Activated naive CD4-positive, alpha-beta T cell treated with anti-CD3 and anti-CD28 coated beads for 36 hours (primary cell): ENCODE measurements around the gene IGFLR1. TPM values are rescaled to one million over a fixed set of nuclear protein-coding genes. Genes with fewer than 3 reads are reported as not detected.

Source experiments
- CTCF ChIA-PET: fragments of 350-600 bp; sonication (Branson Sonifier 250); formaldehyde crosslinking; loops from one replicate; lab custom pipeline; 2021; ENCODE audit warnings: antibody characterized with exemption; lab: Charles Lee
- DNase-seq: peaks from one replicate; pipeline ENCODE4 v3.0.0-alpha.2; 2020
- H3K27ac Mint-ChIP-seq: one replicate; pipeline ENCODE4 v1.8.0; 2021; ENCODE audit warnings: mild to moderate bottlenecking, mixed read lengths
- H3K27me3 Mint-ChIP-seq: one replicate; pipeline ENCODE4 v1.8.0; 2021; ENCODE audit warnings: low read depth, mixed read lengths
- H3K36me3 Mint-ChIP-seq: one replicate; pipeline ENCODE4 v1.8.0; 2021; ENCODE audit warnings: low read depth, mixed read lengths
- H3K4me1 Mint-ChIP-seq: one replicate; pipeline ENCODE4 v1.8.0; 2021; ENCODE audit warnings: low read depth, mixed read lengths
- H3K4me3 Mint-ChIP-seq: one replicate; pipeline ENCODE4 v1.8.0; 2021; ENCODE audit warnings: mild to moderate bottlenecking, moderate library complexity, mixed read lengths
- H3K9me3 Mint-ChIP-seq: one replicate; pipeline ENCODE4 v1.8.0; 2021; ENCODE audit warnings: mixed read lengths
- intact Hi-C: fragments of 100-400 bp; cut with micrococcal nuclease; formaldehyde crosslinking; loops from one replicate; pipeline ENCODE4 v1.15.1; 2023
- total RNA-seq, 2 experiments: library from RNA; stranded (reverse); gene quantifications; one replicate each; pipeline ENCODE4 v1.2.3, GENCODE V29; 2021

Gene IGFLR1
- total RNA-seq, 2 experiments from 2014 or later = 51.0 to 52.8 TPM

GRCh38 chr19:35784503-35785338 lies 42.5 kb upstream of the IGFLR1 start:
- DNase-seq = no peak
- H3K9me3 Mint-ChIP-seq = no peaks in the 10 kb centered on the region

DNA sequence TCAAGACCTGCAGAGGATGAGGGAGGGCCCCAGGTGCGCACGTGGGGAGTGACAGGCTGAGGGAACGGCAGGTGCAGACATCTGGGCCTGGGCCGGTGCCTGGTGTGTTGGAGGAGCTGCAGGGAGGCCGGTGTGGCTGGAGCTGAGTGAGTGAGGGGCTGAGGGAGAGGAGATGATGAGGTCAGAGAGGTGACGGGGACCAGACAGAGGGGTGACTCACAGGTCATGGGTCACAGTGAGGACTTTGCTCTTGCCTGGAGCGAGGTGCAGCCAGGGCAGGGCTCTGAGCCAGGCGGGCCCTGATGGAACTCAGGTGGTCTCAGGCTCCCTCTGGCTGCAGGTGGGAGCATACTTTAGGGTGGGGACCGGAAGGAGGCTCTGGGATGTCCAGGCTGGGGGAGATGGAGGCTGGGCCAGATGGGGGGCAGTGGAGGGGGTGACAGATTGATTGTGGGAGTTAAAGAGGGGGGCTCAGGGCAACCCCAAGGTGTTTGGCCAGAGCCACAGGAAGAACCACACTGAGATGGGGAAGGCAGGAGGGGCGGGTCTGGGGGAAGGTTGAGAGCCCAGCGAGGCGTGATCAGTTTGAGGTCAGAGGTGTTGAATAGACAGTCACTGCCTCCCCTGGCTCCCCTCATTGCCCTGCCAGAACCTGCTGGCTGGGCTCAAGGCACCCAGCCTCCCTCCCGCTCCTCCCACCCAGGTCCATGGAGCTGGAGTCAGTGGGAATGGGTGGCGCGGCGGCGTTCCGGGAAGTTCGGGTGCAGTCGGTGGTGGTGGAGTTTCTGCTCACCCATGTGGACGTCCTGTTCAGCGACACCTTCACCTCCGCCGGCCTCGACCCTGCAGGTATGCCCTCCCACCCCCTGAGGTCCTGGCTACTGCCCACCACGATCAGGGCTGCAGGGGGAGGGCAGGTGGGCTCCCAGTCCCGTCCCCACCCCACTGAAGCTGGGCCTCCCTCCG lies 41.5 kb upstream of the IGFLR1 start:
- no peak overlapping the region for H3K27ac Mint-ChIP-seq
- H3K4me1 Mint-ChIP-seq = no peaks in the 10 kb centered on the region
- H3K4me3 Mint-ChIP-seq = no peak overlapping the region
- H3K9me3 Mint-ChIP-seq = no peaks in the 10 kb centered on the region
- intact Hi-C loops = no loop called here
- no peak for DNase-seq
- CTCF ChIA-PET = no interaction called here
- H3K27me3 Mint-ChIP-seq = no peaks in the 10 kb centered on the region
- peaks cover 6% of the 10 kb centered on the region for H3K36me3 Mint-ChIP-seq

More at GRCh38 chr19:35784503-35785338, 42.5 kb upstream of the IGFLR1 start:
- H3K27ac Mint-ChIP-seq = no peak overlapping the region
- no peak overlapping the region for H3K4me3 Mint-ChIP-seq
- no peaks in the 10 kb centered on the region for H3K4me1 Mint-ChIP-seq
- H3K27me3 Mint-ChIP-seq = no peaks in the 10 kb centered on the region
- intact Hi-C loops = no loop called here
- CTCF ChIA-PET = no interaction called here
- H3K36me3 Mint-ChIP-seq = peaks cover 6% of the 10 kb centered on the region

- no peak for DNase-seq
- intact Hi-C loops = no loop called here
- H3K9me3 Mint-ChIP-seq = no peaks in the 10 kb centered on the region
These were observed 40.3 kb upstream of the IGFLR1 start for GRCh38 chr19:35782589-35782988.

GRCh38 chr19:35781650-35782049 lies 39.4 kb upstream of the IGFLR1 start:
- peaks cover 6% of the 10 kb centered on the region for H3K36me3 Mint-ChIP-seq
- CTCF ChIA-PET = no interaction called here
- H3K27me3 Mint-ChIP-seq = no peaks in the 10 kb centered on the region
- intact Hi-C loops = no loop called here
- H3K4me3 Mint-ChIP-seq = no peak overlapping the region
- H3K27ac Mint-ChIP-seq = no peak overlapping the region
- peaks cover 5% of the 10 kb centered on the region for H3K4me1 Mint-ChIP-seq
- DNase-seq = no peak
- H3K9me3 Mint-ChIP-seq = no peaks in the 10 kb centered on the region

More at GRCh38 chr19:35782589-35782988, 40.3 kb upstream of the IGFLR1 start:
- no peak overlapping the region for H3K27ac Mint-ChIP-seq
- H3K36me3 Mint-ChIP-seq = peaks cover 6% of the 10 kb centered on the region
- H3K27me3 Mint-ChIP-seq = no peaks in the 10 kb centered on the region
- H3K4me3 Mint-ChIP-seq = no peak overlapping the region
- H3K4me1 Mint-ChIP-seq = no peaks in the 10 kb centered on the region
- CTCF ChIA-PET = no interaction called here

GRCh38 chr19:35780717-35781116 lies 38.5 kb upstream of the IGFLR1 start:
- intact Hi-C loops = no loop called here
- CTCF ChIA-PET = no interaction called here
- Mint-ChIP-seq H3K4me3 (no peak overlapping the region), H3K27me3 (no peaks in the 10 kb centered on the region), H3K4me1 (peaks cover 11% of the 10 kb centered on the region), H3K27ac (no peak overlapping the region), H3K9me3 (no peaks in the 10 kb centered on the region), H3K36me3 (peaks cover 6% of the 10 kb centered on the region)
- DNase-seq = no peak

- CTCF ChIA-PET = no interaction called here
- no peak overlapping the region for H3K4me3 Mint-ChIP-seq
- no peaks in the 10 kb centered on the region for H3K9me3 Mint-ChIP-seq
- H3K4me1 Mint-ChIP-seq = peaks cover 12% of the 10 kb centered on the region
- no peaks in the 10 kb centered on the region for H3K27me3 Mint-ChIP-seq
- no peak overlapping the region for H3K27ac Mint-ChIP-seq
- intact Hi-C loops = no loop called here
- peaks cover 6% of the 10 kb centered on the region for H3K36me3 Mint-ChIP-seq
- no peak for DNase-seq
These were observed 37.8 kb upstream of the IGFLR1 start for GRCh38 chr19:35780058-35780457.

DNA sequence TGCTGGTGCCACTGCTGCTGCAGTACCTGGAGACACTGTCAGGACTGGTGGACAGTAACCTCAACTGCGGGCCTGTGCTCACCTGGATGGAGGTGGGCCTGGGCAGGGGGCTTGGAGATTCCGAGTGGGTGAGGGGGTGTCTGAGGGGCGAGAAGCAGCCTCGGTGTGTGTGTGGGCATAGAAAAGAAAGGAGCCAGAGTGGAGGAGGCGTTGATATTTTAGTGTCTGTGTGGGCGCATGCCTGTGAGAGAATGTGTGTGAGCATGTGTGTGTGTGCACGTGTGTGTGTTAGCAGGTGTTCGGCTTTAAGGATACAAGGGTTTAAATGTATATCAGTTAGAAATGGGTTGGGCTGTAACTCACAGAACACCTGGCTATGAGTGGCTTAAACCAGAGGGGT lies 36.8 kb upstream of the IGFLR1 start:
- no peaks in the 10 kb centered on the region for H3K27me3 Mint-ChIP-seq
- no peaks in the 10 kb centered on the region for H3K9me3 Mint-ChIP-seq
- H3K36me3 Mint-ChIP-seq = peaks cover 6% of the 10 kb centered on the region
- peaks cover 18% of the 10 kb centered on the region for H3K4me1 Mint-ChIP-seq
- intact Hi-C loops = loop anchor here (5.0 kb wide), 1 partner anchor 137 kb away; the partner anchor contains the start of gene ETV2
- H3K4me3 Mint-ChIP-seq = no peak overlapping the region
- CTCF ChIA-PET = no interaction called here
- H3K27ac Mint-ChIP-seq = no peak overlapping the region
- DNase-seq = no peak

GRCh38 chr19:35777961-35778360 lies 35.7 kb upstream of the IGFLR1 start:
- Mint-ChIP-seq H3K27me3 (no peaks in the 10 kb centered on the region), H3K4me1 (peaks cover 18% of the 10 kb centered on the region), H3K9me3 (no peaks in the 10 kb centered on the region), H3K4me3 (peak overlapping the region; percentile 15), H3K27ac (no peak overlapping the region), H3K36me3 (peaks cover 6% of the 10 kb centered on the region)
- DNase-seq = no peak
- intact Hi-C loops = loop anchor here (5.0 kb wide), 1 partner anchor 136 kb away; the partner anchor contains the start of gene ETV2
- CTCF ChIA-PET = interaction anchor here (0.6 kb wide), 1 partner anchor 128 kb away, joined by 3 read pairs; no protein-coding TSS in a partner anchor

- no peaks in the 10 kb centered on the region for H3K9me3 Mint-ChIP-seq
- H3K27me3 Mint-ChIP-seq = no peaks in the 10 kb centered on the region
- no peak for DNase-seq
- no peak overlapping the region for H3K27ac Mint-ChIP-seq
- CTCF ChIA-PET = interaction anchor here (0.6 to 1.3 kb wide), 3 partner anchors 83 to 332 kb away, joined by 3 read pairs; no protein-coding TSS in a partner anchor
- H3K36me3 Mint-ChIP-seq = peaks cover 6% of the 10 kb centered on the region
- peak overlapping the region; percentile 78 for H3K4me3 Mint-ChIP-seq
- H3K4me1 Mint-ChIP-seq = peaks cover 18% of the 10 kb centered on the region
- intact Hi-C loops = loop anchor here (5.0 kb wide), 1 partner anchor 135 kb away; the partner anchor contains the start of gene ETV2
These were observed 35.0 kb upstream of the IGFLR1 start for GRCh38 chr19:35777086-35777841.

- Mint-ChIP-seq H3K27me3 (no peaks in the 10 kb centered on the region), H3K36me3 (peaks cover 3% of the 10 kb centered on the region), H3K27ac (no peak overlapping the region), H3K9me3 (no peaks in the 10 kb centered on the region), H3K4me3 (peak overlapping the region; percentile 78), H3K4me1 (peaks cover 18% of the 10 kb centered on the region)
- CTCF ChIA-PET = interaction anchor here (0.6 to 1.3 kb wide), 3 partner anchors 82 to 331 kb away, joined by 3 read pairs; no protein-coding TSS in a partner anchor
- DNase-seq = no peak
- intact Hi-C loops = loop anchor here (5.0 kb wide), 1 partner anchor 134 kb away; the partner anchor contains the start of gene ETV2
These were observed 34.0 kb upstream of the IGFLR1 start for GRCh38 chr19:35776102-35776788.
